C1 segment of cervical spinal cord (tissue), 14 donors: Measurements from ENCODE around the gene RSRP1.
A peak's percentile ranks its signal among the peaks of the same experiment; 100 is the strongest.
"Not testable (repeated sequence)": the region's sequence is repeated elsewhere in the genome, so short reads cannot be mapped to it uniquely, and the experiment has no call there.

Experiments
- DNase-seq, 14 donors: peaks; one replicate each; lab custom pipeline; 2025; lab: John Stamatoyannopoulos, UW

RSRP1 gene

DNA sequence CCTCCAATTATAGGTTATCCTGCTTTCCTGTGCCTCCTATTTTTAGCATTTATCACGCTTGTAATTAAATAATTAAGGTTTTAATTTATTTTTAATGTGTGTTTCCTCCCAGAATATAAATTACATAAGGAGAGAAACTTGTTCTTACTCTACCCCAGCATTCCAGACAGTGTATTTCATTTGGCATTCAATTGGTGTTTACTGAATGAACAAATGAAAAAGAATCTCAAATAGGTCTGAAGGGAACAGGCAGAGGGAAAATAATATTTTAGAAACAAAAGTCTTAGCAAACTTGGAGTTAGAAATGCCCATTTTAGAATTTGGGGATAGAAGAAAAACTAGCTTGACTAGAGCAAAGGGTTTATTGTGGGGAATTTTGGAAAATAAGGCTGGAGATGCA lies 9.9 kb upstream of the RSRP1 start:
- DNase-seq: no peak

GRCh38 chr1:25256578-25256965 lies 9.3 kb upstream of the RSRP1 start:
- no peak for DNase-seq

DNA sequence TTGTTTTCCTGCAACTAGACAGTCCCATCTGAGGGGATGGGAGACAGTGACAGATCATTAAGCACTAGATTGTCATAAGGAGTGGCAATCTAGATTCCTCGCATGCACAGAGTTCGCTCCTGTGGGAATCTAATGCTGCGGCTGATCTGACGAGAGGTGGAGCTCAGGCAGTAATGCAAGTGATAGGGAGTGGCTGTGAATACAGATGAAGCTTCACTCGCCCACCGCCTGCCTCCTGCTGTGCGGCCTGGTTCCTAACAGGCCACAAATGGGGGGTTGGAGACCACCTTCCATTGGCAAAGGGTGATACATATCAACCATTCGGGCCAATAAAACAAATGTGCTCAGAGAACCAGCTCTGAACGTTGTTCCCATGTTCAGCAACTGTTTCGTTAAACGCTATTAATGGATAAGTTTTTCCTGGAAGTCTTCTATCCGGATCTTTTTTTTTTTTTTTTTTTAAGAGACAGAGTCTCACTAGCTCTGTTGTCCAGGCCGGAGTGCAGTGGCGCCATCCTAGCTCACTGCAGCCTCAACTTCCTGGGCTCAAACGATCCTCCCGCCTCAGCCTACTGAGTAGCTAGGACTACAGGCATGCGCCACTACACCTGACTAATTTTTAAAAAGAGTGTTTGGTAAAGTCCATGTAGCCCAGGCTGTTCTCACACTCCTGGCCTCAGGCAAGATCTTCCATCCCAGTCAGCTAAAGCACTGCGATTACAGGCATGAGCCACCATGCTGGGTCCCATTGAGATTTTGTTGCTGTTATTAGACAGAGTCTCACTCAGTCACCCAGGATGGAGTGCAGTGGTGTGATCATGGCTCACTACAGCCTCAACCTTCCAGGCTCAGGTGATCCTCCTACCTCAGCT lies 8.7 kb upstream of the RSRP1 start:
- DNase-seq: no peak

- no peak for DNase-seq
Observed at GRCh38 chr1:25253911-25254310, 6.7 kb upstream of the RSRP1 start.

DNA sequence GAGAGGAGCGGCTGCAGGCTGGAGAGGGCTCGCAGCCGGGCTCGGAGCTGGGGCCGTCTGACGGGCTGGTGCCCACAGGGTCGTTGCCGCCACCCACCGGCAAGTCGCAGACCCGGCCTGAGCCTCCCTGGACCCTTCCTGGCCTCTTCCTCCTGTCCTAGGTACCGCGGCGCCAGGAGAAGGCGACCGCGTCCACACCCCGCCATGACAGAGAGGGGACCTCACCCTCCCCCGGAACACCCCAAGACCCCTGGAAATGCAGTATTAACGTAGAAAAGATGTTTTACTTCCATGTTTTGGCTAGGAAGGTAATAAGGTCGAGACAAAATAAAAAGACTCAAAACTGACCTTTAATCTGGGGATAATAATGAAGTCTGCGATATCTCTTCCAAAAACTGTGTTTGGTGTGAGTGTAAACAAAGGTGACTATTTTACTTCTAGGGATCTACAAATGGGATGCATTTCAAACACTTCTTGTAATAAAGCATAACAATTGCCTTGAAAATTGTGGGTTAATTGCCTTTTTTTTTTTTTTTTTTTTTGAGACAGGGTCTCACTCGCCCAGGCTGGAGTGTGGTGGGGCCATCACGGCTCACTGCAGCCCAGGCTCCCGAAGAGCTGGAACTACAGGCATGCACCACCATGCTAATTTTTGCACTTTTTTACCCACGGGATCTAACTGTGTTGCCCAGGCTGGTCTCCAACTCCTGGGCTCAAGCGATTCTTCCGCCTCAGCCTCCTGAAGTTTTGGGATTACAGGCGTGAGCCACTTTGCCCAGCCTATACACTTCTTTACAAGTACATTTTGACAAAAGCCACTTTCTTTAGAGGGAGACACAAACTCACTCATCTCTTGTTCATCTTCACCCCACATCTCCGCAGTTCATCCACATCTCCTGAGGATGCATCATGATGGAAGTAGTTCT lies 838 bp upstream of the RSRP1 start:
- DNase-seq: peak in 1 of 14 donors; percentile 2

DNA sequence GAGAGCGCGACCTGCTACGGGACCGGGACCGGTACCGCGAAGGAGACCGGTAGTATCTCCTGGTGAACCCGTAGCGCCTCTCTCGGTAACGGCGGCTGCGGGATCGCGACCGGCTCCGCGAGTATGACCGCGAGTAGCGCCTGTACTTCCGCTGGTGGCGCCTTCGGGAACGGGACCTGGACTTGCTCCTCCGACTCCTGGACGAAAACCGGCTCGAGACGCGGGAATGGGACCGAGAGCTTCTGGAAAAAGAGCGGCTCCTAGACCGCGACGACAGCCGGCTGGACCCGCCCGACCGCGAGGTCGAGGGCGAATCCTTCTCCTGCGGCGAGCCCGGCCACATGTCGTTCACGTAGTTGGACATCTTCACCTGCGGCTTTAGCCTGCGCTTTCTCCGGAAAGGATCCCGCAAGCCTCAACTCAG lies 642 bp downstream of the RSRP1 start:
- peak in 4 of 14 donors; percentile 37 to 57 (median 52) for DNase-seq

GRCh38 chr1:25245809-25246599 lies 1.2 kb downstream of the RSRP1 start:
- DNase-seq: no peak

GRCh38 chr1:25245393-25245792 lies 1.9 kb downstream of the RSRP1 start:
- no peak for DNase-seq

DNA sequence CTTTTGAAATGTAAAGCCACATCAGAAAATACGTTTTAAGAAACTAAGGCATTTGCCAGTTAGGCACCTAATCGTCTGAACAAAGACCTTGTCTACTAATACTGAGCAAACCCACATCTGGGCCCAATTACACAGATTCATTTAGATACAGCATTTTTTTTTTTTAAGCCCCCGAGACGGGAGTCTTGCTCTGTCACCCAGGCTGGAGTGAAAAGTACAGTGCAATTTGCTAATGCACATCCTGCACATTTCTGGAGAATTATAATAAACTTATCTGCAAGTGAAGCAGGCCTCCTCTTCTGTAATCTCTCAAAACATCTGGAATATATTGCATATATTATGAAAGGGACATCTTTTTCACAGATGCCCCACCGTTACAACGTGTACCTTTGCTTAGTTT lies 3.3 kb downstream of the RSRP1 start:
- DNase-seq: no peak

DNA sequence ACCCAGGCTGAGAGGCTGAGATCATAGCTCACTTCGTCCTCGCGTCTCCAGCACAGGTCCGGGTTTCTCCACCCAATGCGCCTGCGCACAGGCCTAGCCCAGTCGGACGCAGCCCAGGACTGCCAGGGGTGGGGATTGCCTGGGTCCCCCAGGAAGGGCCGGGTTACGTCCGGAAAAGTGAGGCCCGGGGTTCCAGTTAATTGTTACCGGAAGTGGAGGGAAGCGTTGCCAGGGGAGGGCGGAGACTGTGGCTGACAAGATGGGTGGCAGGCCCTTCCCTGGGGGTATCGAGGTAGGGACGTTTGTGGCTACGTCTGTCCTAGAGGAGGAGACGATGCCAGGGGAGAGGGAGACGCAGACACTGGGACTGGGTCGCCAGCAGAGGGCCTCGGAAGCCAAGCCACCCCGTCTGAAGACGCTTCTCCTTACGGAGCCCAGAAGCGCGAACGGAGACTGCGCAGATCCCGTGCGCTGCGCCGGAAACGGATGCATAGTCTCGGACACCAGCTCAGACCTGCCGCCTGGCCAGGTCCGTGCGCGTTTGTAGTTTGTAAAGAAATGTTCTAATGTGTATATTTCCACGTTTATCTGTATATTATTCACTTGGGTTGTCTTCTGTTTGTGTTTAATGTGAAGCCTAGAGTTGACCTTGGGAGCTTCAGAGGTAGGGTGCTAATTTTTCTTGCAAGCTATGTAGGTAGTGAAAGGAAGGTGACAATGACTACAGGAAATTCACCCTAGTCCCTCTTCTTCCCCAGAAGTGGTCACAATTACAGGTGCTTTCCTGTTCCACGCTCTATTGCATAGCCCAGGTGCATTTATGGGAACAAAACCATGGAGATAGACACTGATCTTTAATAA lies 7.3 kb downstream of the RSRP1 start:
- DNase-seq: peak; percentile 44 to 96 (median 84)

- no peak for DNase-seq
Observed at GRCh38 chr1:25238046-25238445, 9.2 kb downstream of the RSRP1 start.

DNA sequence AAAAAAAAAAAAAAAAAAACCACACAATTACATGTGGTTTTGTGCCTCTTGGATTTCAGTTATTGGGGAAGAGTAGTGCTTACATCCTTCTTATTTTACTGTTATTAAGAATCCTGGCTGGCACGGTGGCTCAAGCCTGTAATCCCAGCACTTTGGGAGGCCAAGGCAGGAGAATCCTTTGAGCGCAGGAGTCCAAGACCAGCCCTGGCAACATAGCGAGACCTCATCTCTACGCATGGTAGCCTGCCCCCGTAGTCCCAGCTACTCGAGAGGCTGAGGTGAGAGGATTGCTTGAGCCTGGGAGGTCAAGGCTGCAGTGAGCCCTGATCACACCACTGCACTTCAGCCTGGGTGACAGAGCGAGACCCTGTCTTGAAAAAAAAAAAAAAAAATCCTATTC lies 11.0 kb downstream of the RSRP1 start:
- DNase-seq: not testable (repeated sequence)

GRCh38 chr1:25235411-25235810 lies 11.8 kb downstream of the RSRP1 start:
- DNase-seq: not testable (repeated sequence)

GRCh38 chr1:25232866-25233784 lies 14.1 kb downstream of the RSRP1 start:
- peak in 12 of 14 donors; percentile 13 to 78 (median 44) for DNase-seq

DNA sequence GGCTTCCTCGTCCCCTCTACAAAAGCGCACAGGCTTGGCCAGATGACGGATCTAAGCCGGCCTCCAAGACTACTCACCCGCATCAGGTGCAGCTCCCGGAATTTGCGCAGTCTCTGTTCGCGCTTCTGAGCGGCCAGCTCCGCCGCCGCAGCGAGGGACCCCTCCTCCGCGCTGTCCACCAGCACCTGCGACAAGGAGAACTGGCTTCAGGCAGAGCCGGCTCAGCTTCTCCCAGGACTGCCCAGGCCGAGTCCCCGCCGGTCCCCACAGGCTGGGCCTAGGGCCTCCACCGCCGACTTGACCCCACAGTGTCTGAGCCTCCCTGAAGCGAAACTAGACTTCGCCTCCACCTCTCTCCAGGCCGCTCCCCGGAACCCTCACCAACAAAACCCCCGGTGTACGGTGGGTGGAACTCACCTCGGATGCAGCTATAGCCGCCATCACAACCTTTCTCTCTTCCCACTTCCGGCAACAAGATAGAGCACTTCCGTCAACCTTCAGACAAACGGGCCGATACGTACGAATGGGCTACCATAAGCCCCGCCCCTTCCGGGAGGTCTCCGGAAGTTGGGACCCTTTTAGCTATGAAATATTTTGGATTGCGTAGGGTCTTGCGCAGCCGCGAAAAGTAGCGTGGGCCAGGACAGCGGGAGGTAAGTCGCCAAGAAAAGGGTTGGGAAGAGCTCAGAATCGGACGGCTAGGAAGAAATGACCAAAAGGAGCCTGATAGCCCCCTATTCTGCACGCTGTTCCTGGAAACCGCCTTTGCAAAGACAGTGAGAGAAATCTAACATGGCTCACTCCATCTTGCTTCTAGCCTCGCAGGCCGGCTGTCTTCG lies 15.0 kb downstream of the RSRP1 start, which contains the start of gene SYF2:
TSS of gene SYF2 (minus strand) at position 476 of the 839 bp plus-strand sequence. CDS start at position 441, 35 bp downstream.
- DNase-seq: peak; percentile 22 to 95 (median 82)

DNA sequence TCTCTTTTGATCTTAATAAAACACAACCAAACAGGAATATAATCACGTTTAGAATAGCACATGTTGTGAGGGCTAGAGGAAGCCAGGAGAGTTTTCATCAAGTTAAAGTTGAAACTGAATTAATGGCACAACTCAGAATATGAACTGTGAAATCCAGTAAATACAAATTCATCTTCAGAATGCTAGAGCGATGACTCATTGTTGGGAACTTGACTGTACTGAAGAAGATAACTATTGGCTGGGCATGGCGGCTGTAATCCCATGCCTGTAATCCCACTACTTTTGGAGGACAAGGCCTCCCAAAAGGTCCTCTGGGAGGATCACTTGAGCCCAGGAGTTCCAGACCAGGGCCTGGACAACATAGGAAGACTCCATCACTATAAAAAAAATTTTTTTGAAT lies 23.8 kb downstream of the RSRP1 start:
- DNase-seq: no peak

DNA sequence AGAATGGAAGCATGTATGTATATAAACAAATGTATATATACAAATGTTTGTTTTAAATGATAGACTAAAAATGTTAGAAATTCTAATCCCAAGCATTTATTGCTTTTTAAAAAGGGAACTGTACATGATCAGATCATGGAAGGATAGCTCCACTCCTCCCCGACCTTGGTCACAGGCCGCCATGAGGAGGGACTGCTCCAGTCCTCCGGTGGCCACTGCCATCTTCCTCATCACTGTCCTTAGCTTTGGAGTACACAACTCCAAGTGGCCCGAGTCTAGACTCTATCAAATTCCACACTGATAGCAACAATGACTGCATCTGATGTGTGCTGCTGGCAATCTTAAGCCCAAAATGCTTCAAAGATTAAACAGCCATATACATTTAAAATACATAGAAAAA lies 24.6 kb downstream of the RSRP1 start:
- no peak for DNase-seq

DNA sequence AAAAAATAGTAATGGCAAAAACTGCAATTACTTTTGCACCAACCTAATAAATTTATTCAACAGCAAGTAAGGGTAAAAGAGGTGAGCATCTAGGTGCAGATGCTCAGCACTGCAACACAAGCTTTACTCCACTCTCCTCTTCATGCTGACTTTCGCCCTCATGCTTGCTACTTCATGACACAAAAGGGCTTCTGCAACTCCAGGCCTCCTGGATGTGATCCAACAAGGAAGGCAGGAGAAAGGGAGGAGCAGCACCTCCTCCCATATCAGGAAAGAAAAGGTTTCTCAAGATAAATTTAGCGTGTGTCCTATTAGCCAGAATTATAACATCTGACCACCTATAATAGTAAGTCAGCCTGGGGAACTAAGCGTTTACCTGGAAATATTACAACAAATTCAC lies 26.6 kb downstream of the RSRP1 start:
- no peak for DNase-seq
